C4-2B (cell line): Measurements from ENCODE around the gene OSM.
"Not testable (repeated sequence)": the region's sequence is repeated elsewhere in the genome, so short reads cannot be mapped to it uniquely, and the experiment has no call there.

Experiments
- H3K27ac ChIP-seq: fragments of 450-650 bp; 2 replicates; pipeline ENCODE4 v1.5.1; 2017
- ZFX ChIP-seq: fragments of 450-650 bp; IDR thresholded peaks from 2 replicates; pipeline ENCODE4 v1.6.1; 2017
- TF ChIP-seq, protein P1 (sequence below): fragments of 450-650 bp; conservative IDR thresholded peaks from 2 replicates; pipeline ENCODE4 v1.5.1; 2017; ENCODE audit warnings: mild to moderate bottlenecking

The OSM gene

DNA sequence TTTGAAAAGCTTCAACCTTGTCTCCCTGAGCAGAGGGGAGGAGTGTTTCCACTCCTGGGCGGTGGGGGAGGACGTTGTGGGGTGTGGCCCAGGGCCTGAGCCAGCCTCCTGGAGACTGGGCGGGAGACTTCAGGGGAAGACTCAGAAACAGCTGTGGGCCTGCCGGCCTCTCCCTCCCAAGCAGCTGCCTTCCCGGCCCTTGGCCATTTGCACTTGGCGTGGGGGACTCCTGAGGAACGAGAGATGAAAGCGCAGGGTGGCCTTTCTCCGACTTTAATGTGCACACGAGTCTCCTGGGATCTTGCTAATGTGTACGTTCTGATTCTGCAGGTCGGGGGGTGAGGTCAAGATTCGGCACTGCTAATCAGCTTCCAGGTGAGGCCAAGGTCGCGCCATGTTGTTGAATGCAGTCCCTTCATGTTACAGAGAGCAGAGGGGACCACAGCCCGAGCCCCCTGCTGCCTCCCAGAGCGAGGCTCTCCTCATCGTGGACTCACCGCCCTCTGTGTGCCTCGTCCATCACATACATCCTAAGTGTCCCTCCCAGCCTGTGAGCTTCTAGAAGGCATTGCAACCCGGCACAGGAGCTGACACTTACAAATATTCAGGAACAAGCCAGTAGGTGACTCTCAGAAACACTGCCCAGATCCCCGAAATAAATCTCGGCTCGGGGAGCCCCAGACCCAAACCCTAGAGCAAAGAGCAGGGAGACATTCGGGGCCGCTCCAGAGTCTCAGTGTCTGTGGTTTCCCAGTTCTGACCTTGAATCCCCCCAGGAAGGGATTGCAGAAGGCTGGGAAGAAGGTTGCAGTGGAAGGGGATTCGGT, 27.8 kb downstream of the OSM start:
- H3K27ac ChIP-seq: no peak overlapping the region

DNA sequence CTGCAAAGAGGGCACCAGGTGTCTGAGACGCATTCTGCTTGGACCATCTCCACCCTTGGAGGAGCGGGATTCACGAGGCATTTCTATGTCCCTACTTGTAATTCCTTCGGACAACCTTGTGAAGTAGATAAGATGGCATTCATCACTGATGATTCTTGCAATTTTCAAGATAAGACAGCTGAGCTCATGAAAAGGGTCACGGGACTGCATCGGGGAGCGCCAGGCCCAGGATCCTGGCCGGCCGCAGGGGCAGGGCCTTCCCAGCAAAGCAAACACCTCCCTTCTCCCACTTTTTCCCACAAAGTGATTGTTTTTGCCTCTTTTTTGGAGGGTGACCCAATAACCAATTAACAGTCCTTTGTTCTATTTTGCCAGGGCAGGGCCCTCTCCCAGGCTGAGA, 28.5 kb downstream of the OSM start:
- H3K27ac ChIP-seq: no peak overlapping the region
- TF ChIP-seq, protein P1, sequence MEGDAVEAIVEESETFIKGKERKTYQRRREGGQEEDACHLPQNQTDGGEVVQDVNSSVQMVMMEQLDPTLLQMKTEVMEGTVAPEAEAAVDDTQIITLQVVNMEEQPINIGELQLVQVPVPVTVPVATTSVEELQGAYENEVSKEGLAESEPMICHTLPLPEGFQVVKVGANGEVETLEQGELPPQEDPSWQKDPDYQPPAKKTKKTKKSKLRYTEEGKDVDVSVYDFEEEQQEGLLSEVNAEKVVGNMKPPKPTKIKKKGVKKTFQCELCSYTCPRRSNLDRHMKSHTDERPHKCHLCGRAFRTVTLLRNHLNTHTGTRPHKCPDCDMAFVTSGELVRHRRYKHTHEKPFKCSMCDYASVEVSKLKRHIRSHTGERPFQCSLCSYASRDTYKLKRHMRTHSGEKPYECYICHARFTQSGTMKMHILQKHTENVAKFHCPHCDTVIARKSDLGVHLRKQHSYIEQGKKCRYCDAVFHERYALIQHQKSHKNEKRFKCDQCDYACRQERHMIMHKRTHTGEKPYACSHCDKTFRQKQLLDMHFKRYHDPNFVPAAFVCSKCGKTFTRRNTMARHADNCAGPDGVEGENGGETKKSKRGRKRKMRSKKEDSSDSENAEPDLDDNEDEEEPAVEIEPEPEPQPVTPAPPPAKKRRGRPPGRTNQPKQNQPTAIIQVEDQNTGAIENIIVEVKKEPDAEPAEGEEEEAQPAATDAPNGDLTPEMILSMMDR: no peak
- TF ChIP-seq ZFX: no peak

More for the DNA sequence above, 27.8 kb downstream of the OSM start:
- TF ChIP-seq, protein P1: no peak
- no peak for TF ChIP-seq ZFX

DNA sequence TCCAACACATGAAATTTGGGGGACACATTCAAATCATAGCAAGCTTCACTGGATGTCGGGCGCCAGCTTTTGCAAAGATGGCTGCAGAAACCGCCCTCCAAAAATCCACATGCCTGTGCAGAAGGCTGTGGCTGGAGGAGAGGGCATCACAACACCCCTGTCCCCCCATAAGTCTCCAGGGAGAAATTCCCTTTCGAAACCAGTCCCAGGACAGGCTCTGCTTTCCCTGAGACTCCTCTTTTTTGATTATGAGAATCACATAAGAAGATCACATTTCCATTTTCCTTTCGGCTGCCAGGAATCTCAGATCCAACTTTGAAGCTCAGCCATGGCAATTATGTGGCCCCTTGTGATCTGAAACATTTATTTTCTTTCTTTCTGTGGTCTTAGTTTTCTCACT, 29.8 kb downstream of the OSM start:
- no peak for TF ChIP-seq ZFX
- TF ChIP-seq, protein P1: no peak
- H3K27ac ChIP-seq: no peak overlapping the region

DNA sequence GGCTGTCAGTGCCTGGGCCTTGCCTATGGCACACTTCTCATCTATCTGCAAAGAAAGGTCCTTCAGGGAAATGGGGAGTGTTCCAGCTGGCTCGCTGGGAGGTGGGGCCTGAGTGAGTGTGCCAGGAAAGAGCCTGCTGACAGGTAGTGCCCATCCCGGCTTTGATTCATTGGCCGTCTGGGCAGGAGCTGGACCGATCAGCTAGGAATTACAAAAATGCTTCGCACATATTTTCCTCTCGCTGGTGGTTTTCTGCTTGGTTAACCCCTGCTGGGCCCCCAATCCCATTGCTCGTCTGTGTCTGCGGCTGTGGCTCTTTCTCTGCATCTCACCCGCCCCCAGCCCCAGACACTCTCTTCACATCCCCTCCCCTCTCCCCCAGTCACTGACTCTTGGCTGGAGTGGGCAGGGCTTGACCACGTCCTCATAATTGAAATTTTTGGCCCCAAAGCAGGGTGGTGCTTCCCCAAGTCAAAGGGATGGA, 30.9 kb downstream of the OSM start:
- no peak overlapping the region for H3K27ac ChIP-seq
- TF ChIP-seq ZFX: no peak
- TF ChIP-seq, protein P1: no peak

DNA sequence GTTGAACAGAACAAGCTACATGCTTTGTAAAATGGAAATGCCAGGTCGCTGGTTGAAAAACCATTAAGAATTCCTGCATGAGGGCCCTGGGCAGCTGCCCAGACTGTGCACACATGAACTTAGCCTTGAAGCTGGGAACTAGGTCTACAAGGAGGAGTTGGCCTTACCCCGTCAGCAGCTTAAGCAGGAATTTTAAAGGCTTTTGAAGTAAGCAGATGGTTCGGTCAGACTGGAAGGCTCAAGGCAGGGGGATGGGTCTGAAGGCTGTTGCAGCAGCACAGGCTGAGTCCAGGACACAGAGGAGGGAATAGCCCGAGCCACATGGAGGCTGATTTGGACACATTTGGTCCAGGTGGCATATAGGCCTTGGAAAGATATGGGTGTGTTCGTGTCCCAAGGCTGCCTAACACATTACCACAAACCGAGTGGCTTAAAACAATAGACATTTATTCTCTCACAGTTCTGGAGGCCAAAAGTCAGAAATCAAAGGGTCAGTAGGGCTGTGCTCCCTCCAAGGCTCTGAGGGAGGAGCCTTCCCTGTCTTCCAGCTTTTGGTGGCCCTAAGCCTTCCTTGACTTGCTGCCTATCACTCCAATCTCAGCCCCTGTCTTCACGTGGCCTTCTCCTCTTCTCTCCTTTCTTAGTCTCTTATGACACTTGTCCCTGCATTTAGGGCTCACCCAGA, 31.7 kb downstream of the OSM start:
- H3K27ac ChIP-seq: no peak overlapping the region
- TF ChIP-seq, protein P1: no peak
- TF ChIP-seq ZFX: no peak

DNA sequence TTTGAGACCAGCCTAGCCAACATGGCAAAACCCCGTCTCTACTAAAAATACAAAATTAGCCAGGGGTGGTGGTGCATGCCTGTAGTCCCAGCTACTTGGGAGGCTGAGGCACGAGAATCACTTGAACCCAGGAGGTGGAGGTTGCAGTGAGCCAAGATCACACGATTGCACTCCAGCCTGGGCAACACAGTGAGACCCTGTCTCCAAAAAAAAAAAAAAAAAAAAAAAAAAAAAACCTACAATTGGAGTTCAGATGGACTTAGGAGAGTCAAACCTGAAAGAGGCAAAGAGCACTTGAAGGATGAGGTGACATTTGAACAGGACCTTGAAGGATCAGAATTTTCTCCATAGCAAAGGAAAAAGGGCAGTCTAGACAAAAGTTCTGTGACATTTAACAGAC, 32.3 kb downstream of the OSM start:
- not testable (repeated sequence) for H3K27ac ChIP-seq

DNA sequence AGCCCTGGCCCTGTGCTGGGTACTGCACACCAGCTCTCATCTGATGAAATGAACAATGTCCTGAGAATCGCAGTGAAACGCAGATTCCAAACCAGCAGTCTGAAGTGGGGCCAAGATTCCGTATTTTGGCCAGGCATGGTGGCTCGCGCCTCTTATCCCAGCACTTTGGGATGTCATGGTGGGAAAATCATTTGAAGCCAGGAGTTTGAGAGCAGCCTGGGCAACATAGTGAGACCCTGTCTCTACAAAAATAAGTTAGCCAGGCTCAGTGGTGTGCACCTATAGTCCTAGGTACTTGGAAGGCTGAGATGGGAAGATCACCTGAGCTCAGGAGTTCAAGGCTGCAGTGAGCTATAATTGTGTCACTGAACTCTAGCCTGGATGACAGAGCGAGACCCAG, 33.1 kb downstream of the OSM start:
- H3K27ac ChIP-seq: no peak overlapping the region
- TF ChIP-seq, protein P1: no peak
- TF ChIP-seq ZFX: no peak
